Right lobe of liver (tissue), 4 donors: ENCODE data around the gene CASP12.

Experiments
- POLR2A ChIP-seq: fragments of 450-650 bp; IDR thresholded peaks from one replicate; pipeline ENCODE4 v1.6.1; 2017; ENCODE audit warnings: antibody characterized with exemption, mild to moderate bottlenecking
- TF ChIP-seq, protein P1 (sequence below), 4 donors: fragments of 200-600 bp in 3 of 4; fragments of 450-650 bp in 1 of 4; IDR thresholded peaks; one replicate each; pipeline versions ENCODE4 v1.5.1 to v1.8.0; 2016 to 2022; ENCODE audit warnings: antibody characterized with exemption in 4 of 4, mild to moderate bottlenecking in 2 of 4
- donor health status: DM: no; HTN: no; CAD: no.
- donor health status: DM: no; HTN: no; CAD: no.
- donor health status: DM: no; HTN: yes; CAD: no.

DNA sequence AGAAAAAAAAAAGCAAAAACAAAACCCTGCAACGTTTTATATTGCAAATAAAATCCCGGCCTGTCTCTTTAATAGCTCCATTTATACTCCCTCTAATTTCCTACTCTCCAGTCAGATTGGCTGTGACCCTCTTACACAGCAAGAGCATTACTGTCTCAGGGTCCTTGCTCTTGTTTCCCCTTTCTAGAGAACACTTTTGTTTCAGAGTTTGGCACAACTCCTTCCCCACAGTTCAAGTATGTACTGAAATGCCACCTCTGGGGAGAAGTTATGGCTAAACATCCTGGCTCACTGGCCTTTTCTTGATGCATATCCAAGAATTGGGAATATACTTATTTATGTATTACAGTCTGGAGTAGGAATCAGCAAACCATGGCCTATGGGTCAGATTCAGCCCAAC lies 2.6 kb downstream of the CASP12 start:
- TF ChIP-seq, protein P1, sequence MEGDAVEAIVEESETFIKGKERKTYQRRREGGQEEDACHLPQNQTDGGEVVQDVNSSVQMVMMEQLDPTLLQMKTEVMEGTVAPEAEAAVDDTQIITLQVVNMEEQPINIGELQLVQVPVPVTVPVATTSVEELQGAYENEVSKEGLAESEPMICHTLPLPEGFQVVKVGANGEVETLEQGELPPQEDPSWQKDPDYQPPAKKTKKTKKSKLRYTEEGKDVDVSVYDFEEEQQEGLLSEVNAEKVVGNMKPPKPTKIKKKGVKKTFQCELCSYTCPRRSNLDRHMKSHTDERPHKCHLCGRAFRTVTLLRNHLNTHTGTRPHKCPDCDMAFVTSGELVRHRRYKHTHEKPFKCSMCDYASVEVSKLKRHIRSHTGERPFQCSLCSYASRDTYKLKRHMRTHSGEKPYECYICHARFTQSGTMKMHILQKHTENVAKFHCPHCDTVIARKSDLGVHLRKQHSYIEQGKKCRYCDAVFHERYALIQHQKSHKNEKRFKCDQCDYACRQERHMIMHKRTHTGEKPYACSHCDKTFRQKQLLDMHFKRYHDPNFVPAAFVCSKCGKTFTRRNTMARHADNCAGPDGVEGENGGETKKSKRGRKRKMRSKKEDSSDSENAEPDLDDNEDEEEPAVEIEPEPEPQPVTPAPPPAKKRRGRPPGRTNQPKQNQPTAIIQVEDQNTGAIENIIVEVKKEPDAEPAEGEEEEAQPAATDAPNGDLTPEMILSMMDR (IDR thresholded peaks at IDR 0.05), result no peak
- no peak for TF ChIP-seq POLR2A
